Measurements from ENCODE around the gene HADHB. TPM values are rescaled to one million over a fixed set of nuclear protein-coding genes. Genes with fewer than 3 reads are reported as not detected.

The HADHB gene
- polyA plus RNA-seq, 1 of the 3 experiments (the other 2 are of a cell fraction): 108 TPM

- H3F3A ChIP-seq (replicated peaks; ENCODE audit: insufficient read depth): no peaks in the 10 kb centered on the region
- no peak overlapping the region for H3K4me2 ChIP-seq
- WGBS (ENCODE audit: low lambda C conversion rate): 94% methylated on average over 4 of the region's 4 CpGs
- no peaks in the 10 kb centered on the region for H3K9me3 ChIP-seq
- no peak for DNase-seq
- H4K20me1 ChIP-seq (ENCODE audit: insufficient read depth): no peaks in the 10 kb centered on the region
- ChIA-PET POLR2A (interaction anchor here (0.6 kb wide), 1 partner anchor 8 kb away, joined by 3 read pairs; no protein-coding TSS in a partner anchor), CTCF (interaction anchor here (1.0 to 1.2 kb wide), 2 partner anchors 12 to 147 kb away, joined by 3 to 4 read pairs; no protein-coding TSS in a partner anchor)
- H3K36me3 ChIP-seq (replicated peaks in 1 of 2; ENCODE audit: control insufficient read depth in 1 of 2, insufficient read depth in 2 of 2, low read length in 1 of 2): peaks cover 64 to 75% of the 10 kb centered on the region in 2 experiments
- H3K27ac ChIP-seq (ENCODE audit: low read depth in 2 of 2, low read length in 1 of 2): no peak overlapping the region
- no peak overlapping the region for H2AFZ ChIP-seq (ENCODE audit: low read depth)
- H3K4me1 ChIP-seq (ENCODE audit: control insufficient read depth in 1 of 2, insufficient read depth in 2 of 2, low read depth in 1 of 2, low read length in 1 of 2): no peaks in the 10 kb centered on the region
- H3K79me2 ChIP-seq (ENCODE audit: insufficient read depth): no peaks in the 10 kb centered on the region
- H3K9ac ChIP-seq: no peak overlapping the region
- TF ChIP-seq NRF1 (IDR thresholded peaks at IDR 0.05; ENCODE audit: low read depth, low read length): no peak
- no peak for TF ChIP-seq NFIC (IDR thresholded peaks at IDR 0.05; ENCODE audit: borderline replicate concordance)
- no peak for TF ChIP-seq MAX (IDR thresholded peaks at IDR 0.05; ENCODE audit: low read depth)
- no peaks in the 10 kb centered on the region for H3K9me2 ChIP-seq
- no peaks in the 10 kb centered on the region for H3K27me3 ChIP-seq (ENCODE audit: insufficient read depth)
- no peak overlapping the region for H3K4me3 ChIP-seq (ENCODE audit: low read depth in 2 of 2, low read length in 1 of 2)
These were observed 47.2 kb upstream of the HADHB start for GRCh38 chr2:26197516-26197915.

- no peak for DNase-seq
- Histone ChIP-seq H4K20me1 (ENCODE audit: insufficient read depth) (no peaks in the 10 kb centered on the region), H3F3A (replicated peaks; ENCODE audit: insufficient read depth) (no peaks in the 10 kb centered on the region), H3K9ac (no peak overlapping the region), H3K36me3 (replicated peaks in 1 of 2; ENCODE audit: control insufficient read depth in 1 of 2, insufficient read depth in 2 of 2, low read length in 1 of 2) (peaks cover 45 to 61% of the 10 kb centered on the region in 2 experiments), H2AFZ (ENCODE audit: low read depth) (no peak overlapping the region), H3K4me2 (no peak overlapping the region), H3K9me2 (no peaks in the 10 kb centered on the region), H3K27me3 (ENCODE audit: insufficient read depth) (no peaks in the 10 kb centered on the region), H3K4me3 (ENCODE audit: low read depth in 2 of 2, low read length in 1 of 2) (no peak overlapping the region), H3K4me1 (ENCODE audit: control insufficient read depth in 1 of 2, insufficient read depth in 2 of 2, low read depth in 1 of 2, low read length in 1 of 2) (peaks cover 0 to 3% of the 10 kb centered on the region in 2 experiments; a peak in 1 of 4 replicates), H3K79me2 (ENCODE audit: insufficient read depth) (no peaks in the 10 kb centered on the region), H3K9me3 (no peaks in the 10 kb centered on the region), H3K27ac (ENCODE audit: low read depth in 2 of 2, low read length in 1 of 2) (no peak overlapping the region)
- TF ChIP-seq SMC3 (IDR thresholded peaks at IDR 0.05; ENCODE audit: low read depth, low read length) (no peak), CHD2 (IDR thresholded peaks at IDR 0.05; ENCODE audit: low read length, partially characterized antibody) (no peak), NRF1 (IDR thresholded peaks at IDR 0.05; ENCODE audit: low read depth, low read length) (no peak), GATA2 (CRISPR knock-in tag; IDR thresholded peaks at IDR 0.05) (no peak), EZH2phosphoT487 (IDR thresholded peaks at IDR 0.05; ENCODE audit: borderline replicate concordance, low read depth) (no peak), RFX5 (IDR thresholded peaks at IDR 0.05; ENCODE audit: low read length) (no peak), POLR2AphosphoS5 (IDR thresholded peaks at IDR 0.05; ENCODE audit: low read depth, low read length) (no peak), REST (IDR thresholded peaks at IDR 0.05; ENCODE audit: low read depth, low read length) (no peak), CTCF (IDR thresholded peaks at IDR 0.05) (no peak), MAX (IDR thresholded peaks at IDR 0.05; ENCODE audit: low read depth) (no peak), TEAD4 (IDR thresholded peaks at IDR 0.05; ENCODE audit: borderline replicate concordance, insufficient read depth) (no peak), USF1 (IDR thresholded peaks at IDR 0.05; ENCODE audit: borderline replicate concordance, low read depth) (no peak), FOXM1 (IDR thresholded peaks at IDR 0.05; ENCODE audit: low read depth) (no peak)
- 40% methylated on average over 1 of the region's 1 CpG for WGBS (ENCODE audit: low lambda C conversion rate)
- CTCF ChIA-PET: no interaction called here
- POLR2A ChIA-PET: no interaction called here
These were observed 41.7 kb upstream of the HADHB start for GRCh38 chr2:26202981-26203490.
